HG02885 (cell line): ENCODE measurements around the gene MINDY1.

ENCODE experiments used
- ATAC-seq: cut with Tn5 transposase; IDR thresholded peaks from one replicate; pipeline ENCODE4 v1.9.1; 2021; ENCODE audit warnings: mild to moderate bottlenecking; ENCODE audit not compliant: unreplicated experiment, poor library complexity

The MINDY1 gene

DNA sequence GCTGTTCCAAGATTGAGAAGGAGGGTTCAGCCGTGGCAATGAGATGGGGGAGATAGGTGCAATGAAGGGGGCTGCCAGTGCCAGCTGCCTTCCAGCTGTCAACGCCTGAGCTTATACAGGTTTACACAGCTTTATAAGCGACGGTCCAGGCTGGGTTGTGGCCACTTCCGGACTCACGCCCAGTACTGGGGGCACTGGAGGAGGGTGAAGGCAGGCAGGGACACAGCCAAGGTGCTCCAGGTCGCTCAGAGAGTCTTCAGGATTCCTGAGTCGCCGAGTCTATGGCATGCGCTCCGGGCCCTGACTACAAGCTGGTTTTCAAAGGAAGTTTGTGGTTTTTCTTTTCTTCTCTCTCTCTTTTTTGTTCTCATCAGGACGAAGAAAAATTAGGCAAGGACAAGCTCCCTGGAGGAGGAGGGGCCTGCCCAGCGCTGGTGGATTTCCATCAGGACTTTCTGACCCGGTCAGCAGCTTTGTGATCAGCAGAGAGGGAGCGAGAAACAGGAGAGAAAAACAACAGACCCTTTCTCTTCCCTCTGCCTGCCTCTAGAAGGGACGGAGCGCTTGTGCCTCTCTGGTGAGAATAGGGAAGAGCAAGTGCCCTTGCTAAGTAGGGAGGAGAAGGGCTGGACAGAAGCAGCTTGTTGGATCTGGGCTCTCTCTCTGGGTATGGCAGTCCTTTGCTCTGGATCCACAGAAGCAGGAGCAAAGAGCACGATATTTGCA, at the start of gene MINDY1:
Gene MINDY1, minus strand, starts transcription at position 576 of the 726 bp plus-strand sequence. CDS start 4,285 bp downstream, outside the sequence.
- ATAC-seq: no peak

- ATAC-seq: no peak
Observed at GRCh38 chr1:151056149-151056548, 49.4 kb upstream of the MINDY1 start.

GRCh38 chr1:151055581-151055980, 48.9 kb upstream of the MINDY1 start:
- no peak for ATAC-seq

GRCh38 chr1:151054971-151055547, 48.4 kb upstream of the MINDY1 start:
- no peak for ATAC-seq

DNA sequence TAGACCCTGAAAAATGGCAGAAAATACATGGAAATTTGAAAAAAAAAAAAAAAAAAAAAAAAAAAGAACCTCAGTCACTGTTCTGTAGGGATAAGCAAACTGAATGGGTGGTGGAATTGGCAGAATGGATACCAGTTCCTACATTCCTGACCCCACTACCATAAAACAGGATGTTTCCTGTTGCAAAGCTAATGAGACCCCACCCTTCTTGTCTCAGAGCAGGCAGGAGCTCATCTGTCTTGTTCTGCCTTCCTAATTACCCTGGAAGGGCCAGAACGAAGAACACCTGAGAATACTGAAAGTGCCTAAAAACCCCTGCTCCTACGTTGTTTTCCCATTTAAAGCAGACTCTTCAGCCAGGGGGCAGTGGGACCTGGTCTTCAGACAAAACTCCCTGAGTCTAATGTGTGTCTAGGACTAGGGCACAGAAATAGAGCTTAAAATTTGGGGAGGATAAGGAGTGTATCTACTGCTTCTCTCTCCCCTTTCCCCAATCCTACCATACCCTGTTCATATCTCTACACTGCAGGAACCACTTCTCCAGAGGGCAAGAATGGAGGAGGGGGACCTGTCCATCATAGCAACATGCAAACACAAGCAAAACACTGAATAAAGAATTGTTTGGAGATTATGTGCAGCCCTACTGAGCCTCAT, 44.8 kb upstream of the MINDY1 start:
- ATAC-seq: no peak

DNA sequence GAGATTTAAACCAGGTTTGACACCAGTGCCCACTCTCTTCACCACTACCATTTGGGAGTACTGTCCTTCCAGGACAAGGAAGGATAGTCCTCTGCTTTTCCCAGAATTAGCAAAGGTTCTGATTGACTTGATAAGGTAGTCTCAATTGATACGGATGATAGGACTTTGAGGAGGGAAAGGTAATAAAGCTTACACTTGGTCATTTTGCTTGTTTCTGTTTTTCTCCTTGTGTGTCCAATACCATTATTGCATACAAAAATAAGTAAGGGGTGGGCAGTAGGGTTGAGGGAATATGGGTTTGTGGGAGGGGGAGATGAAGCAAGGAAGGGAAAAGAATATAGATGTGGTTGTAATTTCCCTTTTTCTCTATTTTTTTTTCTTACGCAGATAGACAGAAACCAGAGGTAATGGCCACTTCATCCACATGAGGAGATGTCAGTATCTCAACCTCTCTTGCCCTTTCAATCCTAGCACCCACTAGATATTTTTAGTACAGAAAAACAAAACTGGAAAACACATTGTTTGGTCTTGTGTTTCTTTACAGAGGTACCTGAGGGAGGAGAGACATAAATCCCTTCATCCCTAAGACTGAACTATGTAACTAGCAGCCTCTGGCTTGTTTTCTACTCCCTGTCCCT, 43.5 kb upstream of the MINDY1 start:
- ATAC-seq: no peak

DNA sequence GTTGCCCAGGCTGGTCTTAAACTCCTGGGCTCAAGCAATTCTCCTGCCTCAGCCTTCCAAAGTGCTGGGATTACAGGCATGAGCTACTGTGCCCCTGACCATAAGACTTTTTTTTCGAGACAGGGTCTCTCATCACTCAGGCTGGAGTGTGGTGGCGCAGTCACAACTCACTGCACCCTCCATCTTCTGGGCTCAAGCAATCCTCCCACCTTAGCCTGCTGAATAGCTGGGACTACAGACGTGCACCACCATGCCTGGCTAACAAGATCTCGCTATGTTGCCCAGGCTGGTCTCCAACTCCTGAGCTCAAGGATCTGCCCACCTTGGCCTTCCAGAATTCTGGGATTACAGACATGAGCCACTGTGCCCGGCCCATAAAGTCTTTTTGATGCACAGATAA, 42.8 kb upstream of the MINDY1 start:
- no peak for ATAC-seq

- no peak for ATAC-seq
Observed at GRCh38 chr1:151048645-151049032, 41.9 kb upstream of the MINDY1 start.

- ATAC-seq: peak; percentile 59
Observed at GRCh38 chr1:151047925-151048644, 41.4 kb upstream of the MINDY1 start.

DNA sequence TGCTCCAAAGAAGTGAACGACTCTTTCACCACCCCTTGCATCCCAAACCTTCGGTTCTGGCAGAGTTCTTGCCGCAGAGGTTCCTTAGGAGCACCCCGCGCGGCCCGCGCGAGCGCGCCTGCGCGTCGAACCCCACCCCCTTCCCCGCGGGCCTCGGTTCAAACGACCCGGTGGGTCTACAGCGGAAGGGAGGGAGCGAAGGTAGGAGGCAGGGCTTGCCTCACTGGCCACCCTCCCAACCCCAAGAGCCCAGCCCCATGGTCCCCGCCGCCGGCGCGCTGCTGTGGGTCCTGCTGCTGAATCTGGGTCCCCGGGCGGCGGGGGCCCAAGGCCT, 40.9 kb upstream of the MINDY1 start, which contains the start of gene C1orf56:
Gene C1orf56, plus strand, starts transcription at position 161 of the 334 bp plus-strand sequence. Its CDS starts 97 bp downstream, at position 258.
- ATAC-seq: peak; percentile 48

GRCh38 chr1:151043163-151043562, 36.5 kb upstream of the MINDY1 start:
- ATAC-seq: no peak

GRCh38 chr1:151039521-151039920, 32.8 kb upstream of the MINDY1 start:
- ATAC-seq: no peak

DNA sequence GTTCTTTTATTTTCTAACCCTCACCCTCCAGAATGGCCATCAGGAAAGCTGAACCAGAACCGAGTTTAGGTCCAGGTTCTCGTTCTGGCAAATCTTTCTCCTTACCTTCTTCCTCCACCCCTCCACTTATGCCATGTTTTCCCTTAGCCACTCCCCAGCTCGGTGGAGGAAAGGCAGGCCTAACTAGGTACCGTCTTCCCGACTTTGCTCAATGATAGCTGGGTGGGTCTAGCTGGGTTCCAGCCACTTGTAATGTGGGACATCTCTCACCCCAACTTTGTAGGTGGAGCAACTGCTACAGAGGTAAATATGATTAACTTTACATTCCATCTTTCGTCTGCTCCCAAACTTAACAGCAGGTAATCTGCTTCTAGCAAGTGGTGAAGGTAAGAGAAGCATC, 30.3 kb upstream of the MINDY1 start:
- no peak for ATAC-seq

GRCh38 chr1:151036356-151036755, 29.7 kb upstream of the MINDY1 start, which contains the start of gene BNIPL:
TSS of gene BNIPL (plus strand) at chr1:151036586. CDS start at chr1:151036726, 140 bp downstream.
- no peak for ATAC-seq

GRCh38 chr1:151035167-151035566, 28.5 kb upstream of the MINDY1 start:
- ATAC-seq: no peak

DNA sequence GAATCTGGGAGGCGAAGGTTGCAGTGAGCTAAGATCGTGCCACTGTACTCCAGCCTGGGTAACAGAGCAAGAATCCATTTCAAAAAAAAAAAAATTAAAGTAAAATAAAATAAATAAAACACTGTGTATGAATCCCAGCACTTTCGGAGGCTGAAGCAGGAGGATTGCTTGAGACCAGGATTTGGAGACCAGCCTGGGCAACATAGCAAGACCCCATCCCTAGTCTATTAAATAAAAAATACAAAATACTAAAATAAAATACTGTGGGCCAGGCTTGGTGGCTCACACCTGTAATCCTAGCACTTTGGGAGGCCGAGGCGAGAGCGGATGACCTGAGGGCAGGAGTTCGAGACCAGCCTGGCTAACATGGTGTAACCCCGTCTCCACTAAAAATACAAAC, 25.5 kb upstream of the MINDY1 start:
- ATAC-seq: no peak

- no peak for ATAC-seq
Observed at GRCh38 chr1:151026460-151026859, 19.8 kb upstream of the MINDY1 start.

DNA sequence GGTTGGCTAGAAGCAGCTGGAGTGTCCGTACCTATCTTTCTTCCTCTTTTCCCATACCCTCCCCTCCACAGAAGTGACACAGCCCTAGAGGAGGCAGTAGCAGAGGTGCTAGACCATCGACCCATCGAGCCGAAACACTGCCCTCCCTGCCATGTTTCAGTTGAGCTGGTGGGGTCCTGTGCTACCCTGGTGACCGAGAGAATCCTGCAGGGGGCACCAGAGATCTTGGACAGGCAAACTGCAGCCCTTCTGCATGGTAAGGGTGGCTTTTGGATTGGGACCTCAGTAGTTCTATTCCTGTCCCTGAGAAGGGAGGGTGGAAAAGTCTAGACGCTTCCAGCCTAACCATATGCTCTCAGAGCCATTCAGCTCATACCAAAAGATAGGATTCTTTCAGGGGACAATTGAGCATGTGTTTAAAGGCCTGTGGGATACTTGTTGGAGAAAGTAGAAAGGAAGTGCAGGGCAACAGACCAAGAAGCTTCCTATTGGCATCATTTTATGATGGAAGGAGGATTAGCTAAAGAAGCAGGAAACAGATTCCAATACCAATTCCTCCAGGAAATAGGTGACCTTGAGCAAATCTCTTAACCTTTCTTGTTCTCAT, 17.9 kb upstream of the MINDY1 start:
- ATAC-seq: no peak

DNA sequence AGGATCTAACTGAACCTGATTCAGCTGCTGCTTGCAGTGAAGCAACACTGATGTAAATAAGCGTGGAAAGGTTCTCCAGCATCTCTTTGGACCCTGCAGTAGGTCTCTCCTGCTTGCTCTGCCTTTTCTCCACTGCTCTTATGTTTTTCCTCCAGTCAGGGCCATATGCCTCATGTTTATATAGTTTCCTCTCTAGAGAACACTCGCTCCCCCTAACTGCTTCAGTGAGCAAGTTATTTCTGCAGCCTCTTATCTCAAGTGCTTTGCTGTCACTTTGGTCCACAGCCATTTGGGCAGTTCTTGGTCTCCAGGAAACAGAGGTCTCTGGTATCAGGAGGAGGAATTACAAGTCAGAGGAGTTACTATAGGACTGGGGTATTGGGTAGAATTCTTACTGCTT, 6.8 kb upstream of the MINDY1 start:
- ATAC-seq: no peak
